A549 (cell line): Measurements from ENCODE around the gene UQCC2. TPM values are rescaled to one million over a fixed set of nuclear protein-coding genes. Genes with fewer than 3 reads are reported as not detected.

Source experiments
- ATAC-seq, 2 experiments: fragments of 200-7000 bp in 1 of 2; fragments of >200 bp in 1 of 2; cut with Nextera tagmentation in 1 of 2; cut with Tn5 transposase in 1 of 2; 3 replicates each; pipeline versions ENCODE4 v1.8.0 to v1.9.1; 2018 to 2020; ENCODE audit warnings: mild to moderate bottlenecking in 1 of 2, moderate library complexity in 1 of 2
- CTCF ChIA-PET: fragments of 300-600 bp; sonication (Branson Sonifier 250); formaldehyde crosslinking; extraction: SDS; loops from one replicate; lab custom pipeline; 2021; ENCODE audit warnings: antibody characterized with exemption, inconsistent platforms; lab: Yijun Ruan, JAX
- POLR2A ChIA-PET: fragments of 350-600 bp; formaldehyde crosslinking; extraction: SDS; loops from one replicate; lab custom pipeline; 2021; ENCODE audit warnings: antibody characterized with exemption, inconsistent platforms; lab: Yijun Ruan, JAX
- DNase-seq, 2 experiments: peaks; one replicate each; pipeline versions ENCODE4 v3.0.0 to v3.0.0-alpha.2; 2011 to 2016; ENCODE audit warnings: low read depth in 1 of 2, low spot score in 1 of 2
- FAIRE-seq: peaks from 2 replicates; lab custom pipeline; 2011; peaks lifted over from hg19 to GRCh38; lab: Jason Lieb, UNC
- H3K27ac ChIP-seq, 2 experiments: fragments of >200 bp; sonication (Bioruptor Twin); formaldehyde crosslinking; 3 replicates each; pipeline ENCODE4 v1.5.1; 2016 to 2017
- H3K4me1 ChIP-seq: fragments of >200 bp; sonication (Bioruptor Twin); formaldehyde crosslinking; 3 replicates; pipeline ENCODE4 v1.6.1; 2016
- H3K4me2 ChIP-seq: fragments of >200 bp; sonication (Bioruptor Twin); formaldehyde crosslinking; 3 replicates; pipeline ENCODE4 v1.6.1; 2016
- H3K4me3 ChIP-seq: fragments of >200 bp; sonication (Bioruptor Twin); formaldehyde crosslinking; 3 replicates; pipeline ENCODE4 v1.5.1; 2016
- H3K9me3 ChIP-seq: fragments of >200 bp; sonication (Bioruptor Twin); formaldehyde crosslinking; 3 replicates; pipeline ENCODE4 v1.6.1; 2016
- BHLHE40 ChIP-seq: IDR thresholded peaks from 2 replicates; pipeline ENCODE4 v1.6.1; 2012; ENCODE audit warnings: low read depth, low read length, inconsistent platforms
- CTCF ChIP-seq: fragments of >200 bp; sonication (Bioruptor Twin); formaldehyde crosslinking; IDR thresholded peaks from 3 replicates; pipeline ENCODE4 v1.5.1; 2016
- EHF ChIP-seq: fragments of 250-450 bp; sonication (Bioruptor Pico); IDR thresholded peaks from 2 replicates; pipeline ENCODE4 v1.5.0; 2020; ENCODE audit warnings: mild to moderate bottlenecking
- EP300 ChIP-seq, 2 experiments: fragments of >200 bp; sonication (Bioruptor Twin); formaldehyde crosslinking; IDR thresholded peaks; 2 replicates in 1 of 2; 3 replicates in 1 of 2; pipeline ENCODE4 v1.6.1; 2016 to 2017
- FOSB ChIP-seq: fragments of 250-450 bp; sonication (Bioruptor Pico); IDR thresholded peaks from 2 replicates; pipeline ENCODE4 v1.5.0; 2020; ENCODE audit warnings: mild to moderate bottlenecking, moderate library complexity
- FOXS1 ChIP-seq: fragments of 250-450 bp; sonication (Bioruptor Pico); IDR thresholded peaks from 2 replicates; pipeline ENCODE4 v1.5.0; 2020; ENCODE audit warnings: mild to moderate bottlenecking, moderate library complexity
- HEYL ChIP-seq: fragments of 250-450 bp; sonication (Bioruptor Pico); IDR thresholded peaks from 2 replicates; pipeline ENCODE4 v1.8.0; 2021; ENCODE audit warnings: mild to moderate bottlenecking, moderate library complexity
- HOXB13 ChIP-seq: fragments of 250-450 bp; sonication (Bioruptor Pico); IDR thresholded peaks from 2 replicates; pipeline ENCODE4 v1.5.0; 2020; ENCODE audit warnings: low read depth, mild to moderate bottlenecking, moderate library complexity
- JUN ChIP-seq, 2 experiments: fragments of >200 bp; sonication (Bioruptor Twin); formaldehyde crosslinking; IDR thresholded peaks; 2 replicates in 1 of 2; 3 replicates in 1 of 2; pipeline ENCODE4 v1.6.1; 2016 to 2017
- KDM5A ChIP-seq: fragments of 200-600 bp; sonication (generic); IDR thresholded peaks from 2 replicates; pipeline ENCODE4 v1.6.1; 2016; ENCODE audit warnings: antibody characterized with exemption, mild to moderate bottlenecking
- MAX ChIP-seq: IDR thresholded peaks from 2 replicates; pipeline ENCODE4 v1.6.1; 2012
- MYC ChIP-seq: IDR thresholded peaks from 2 replicates; pipeline ENCODE4 v1.6.1; 2012; ENCODE audit warnings: mild to moderate bottlenecking, inconsistent platforms, low read length, improper control_type of control experiment, borderline replicate concordance
- POLR2AphosphoS2 ChIP-seq: conservative IDR thresholded peaks from 2 replicates; pipeline ENCODE4 v1.6.1; 2012; ENCODE audit warnings: low read length, improper control_type of control experiment, inconsistent platforms
- RCOR1 ChIP-seq: fragments of 150-350 bp; IDR thresholded peaks from 2 replicates; pipeline ENCODE4 v1.6.1; 2014; ENCODE audit warnings: antibody characterized with exemption, low read length, low read depth
- REST ChIP-seq: fragments of 200-600 bp; sonication (generic); IDR thresholded peaks from 2 replicates; pipeline ENCODE4 v1.6.1; 2016; ENCODE audit warnings: antibody characterized with exemption, mild to moderate bottlenecking, moderate library complexity
- RNF2 ChIP-seq: fragments of 200-600 bp; sonication (generic); IDR thresholded peaks from 2 replicates; pipeline ENCODE4 v1.6.1; 2016; ENCODE audit warnings: low read depth, mild to moderate bottlenecking, antibody characterized with exemption, moderate library complexity, borderline replicate concordance
- TFCP2L1 ChIP-seq: fragments of 250-450 bp; sonication (Bioruptor Pico); IDR thresholded peaks from 2 replicates; pipeline ENCODE4 v1.5.0; 2021; ENCODE audit warnings: mild to moderate bottlenecking
- ZFP36 ChIP-seq: fragments of 450-650 bp; IDR thresholded peaks from 2 replicates; pipeline ENCODE4 v1.6.1; 2014; ENCODE audit warnings: borderline replicate concordance; ENCODE audit not compliant: partially characterized antibody
- ZNF302 ChIP-seq: fragments of 250-450 bp; sonication (Bioruptor Pico); IDR thresholded peaks from 2 replicates; pipeline ENCODE4 v1.9.0; 2021; ENCODE audit warnings: inconsistent platforms, mild to moderate bottlenecking, moderate library complexity
- WGBS: methylation state at CpG from one replicate; pipeline ENCODE4 v1.1.6; 2017; ENCODE audit errors: missing lambda C conversion rate; 5-methylcytosine and 5-hydroxymethylcytosine counted together
- polyA plus RNA-seq, 4 experiments: library from polyadenylated mRNA; depleted of rRNA in 3 of 4; stranded (reverse); fragments of >200 nt; fragmentation: RNase III in 1 of 4; extraction: RNeasy Plus Mini Kit Qiagen cat#74134 plus additional on column Dnase treatment in 1 of 4; gene quantifications; 2 replicates in 3 of 4; 3 replicates in 1 of 4; pipeline ENCODE4 v1.2.3, GENCODE V29; 2011 to 2017

The UQCC2 gene
- polyA plus RNA-seq, 2 of the 4 experiments (the other 2 are of a cell fraction) = 65.5 to 82.0 TPM

GRCh38 chr6:33696076-33696475, 15.4 kb downstream of the UQCC2 start:
- CTCF ChIA-PET = interaction anchor here (1.2 to 3.7 kb wide), 4 partner anchors 13 to 110 kb away, joined by 3 to 15 read pairs (median 7); no protein-coding TSS in a partner anchor
- H3K27ac ChIP-seq = no peak overlapping the region
- no peaks in the 10 kb centered on the region for H3K9me3 ChIP-seq
- ATAC-seq (no peak), DNase-seq (no peak), FAIRE-seq (no peak)
- WGBS = 92% methylated on average over 10 of the region's 10 CpGs
- peaks cover 31% of the 10 kb centered on the region for H3K4me1 ChIP-seq
- no peak overlapping the region for H3K4me2 ChIP-seq
- no peak overlapping the region for H3K4me3 ChIP-seq
- TF ChIP-seq FOXS1 (CRISPR knock-in tag) (no peak), REST (no peak), EP300 (IDR thresholded peaks at IDR 0.05) (no peak), RNF2 (no peak), BHLHE40 (no peak), ZFP36 (no peak), RCOR1 (no peak), MYC (no peak), EHF (CRISPR knock-in tag) (no peak), POLR2AphosphoS2 (no peak), HEYL (CRISPR knock-in tag) (no peak), FOSB (no peak)
- POLR2A ChIA-PET = no interaction called here

- no peaks in the 10 kb centered on the region for H3K9me3 ChIP-seq
- H3K4me1 ChIP-seq = peaks cover 31% of the 10 kb centered on the region
- no peak for DNase-seq
- FAIRE-seq = no peak
- ChIA-PET POLR2A (no interaction called here), CTCF (interaction anchor here (0.6 to 3.7 kb wide), 4 partner anchors 9 to 110 kb away, joined by 3 to 15 read pairs (median 7); no protein-coding TSS in a partner anchor)
- 90% methylated on average over 10 of the region's 16 CpGs for WGBS
- no peak for ATAC-seq
- peak overlapping the region in 1 of 2 experiments; percentile 73; a peak in 1 of 6 replicates for H3K27ac ChIP-seq
- H3K4me2 ChIP-seq = no peak overlapping the region
- no peak overlapping the region for H3K4me3 ChIP-seq
- TF ChIP-seq ZNF302 (CRISPR knock-in tag) (no peak), MAX (no peak), KDM5A (no peak), TFCP2L1 (no peak), CTCF (no peak), JUN (IDR thresholded peaks at IDR 0.05) (no peak), HOXB13 (CRISPR knock-in tag) (no peak), REST (no peak)
Measured at GRCh38 chr6:33695451-33695887, 16.0 kb downstream of the UQCC2 start.
